GM12878 (cell line): ENCODE results near the gene COMMD3. TPM values are rescaled to one million over a fixed set of nuclear protein-coding genes. Genes with fewer than 3 reads are reported as not detected.

Experiments
- CEBPB ChIP-seq, 2 experiments: fragments of 150-350 bp in 1 of 2; IDR thresholded peaks; 2 replicates each; pipeline ENCODE4 v1.6.1; 2012 to 2014; ENCODE audit warnings: low read depth in 2 of 2, low read length in 2 of 2, borderline replicate concordance in 1 of 2, inconsistent platforms in 1 of 2
- EED ChIP-seq: sonication (generic); IDR thresholded peaks from 2 replicates; pipeline ENCODE4 v1.6.1; 2016; ENCODE audit warnings: antibody characterized with exemption, low read depth
- ELK1 ChIP-seq: IDR thresholded peaks from 2 replicates; pipeline ENCODE4 v1.6.1; 2012; ENCODE audit warnings: low read depth, low read length, improper control_type of control experiment
- FOXM1 ChIP-seq: IDR thresholded peaks from 2 replicates; pipeline ENCODE4 v1.6.1; 2012; ENCODE audit warnings: low read depth, mild to moderate bottlenecking, inconsistent platforms, low read length, moderate library complexity
- MXI1 ChIP-seq: fragments of 150-350 bp; IDR thresholded peaks from 2 replicates; pipeline ENCODE4 v1.6.1; 2011; ENCODE audit warnings: low read depth, mild to moderate bottlenecking, inconsistent platforms, low read length, improper control_type of control experiment
- NBN ChIP-seq: fragments of 450-650 bp; IDR thresholded peaks from 2 replicates; pipeline ENCODE4 v1.6.1; 2016
- NR2C2 ChIP-seq: IDR thresholded peaks from 2 replicates; pipeline ENCODE4 v1.6.1; 2011; ENCODE audit warnings: borderline replicate concordance, low read depth; ENCODE audit not compliant: control insufficient read depth, insufficient read length
- PAX5 ChIP-seq: IDR thresholded peaks from 2 replicates; pipeline ENCODE4 v1.6.1; 2011; ENCODE audit warnings: low read depth, low read length, borderline replicate concordance
- POLR2AphosphoS5 ChIP-seq: IDR thresholded peaks from 2 replicates; pipeline ENCODE4 v1.6.1; 2011; ENCODE audit warnings: mild to moderate bottlenecking, low read length, inconsistent platforms
- REST ChIP-seq: IDR thresholded peaks from 2 replicates; pipeline ENCODE4 v1.6.1; 2012; ENCODE audit warnings: mild to moderate bottlenecking, low read depth, low read length
- RUNX3 ChIP-seq: IDR thresholded peaks from 2 replicates; pipeline ENCODE4 v1.6.1; 2012; ENCODE audit warnings: low read length, inconsistent platforms
- SKIL ChIP-seq: fragments of 450-650 bp; IDR thresholded peaks from 2 replicates; pipeline ENCODE4 v1.6.1; 2017; ENCODE audit warnings: mild to moderate bottlenecking, low read depth, inconsistent platforms; ENCODE audit not compliant: poor library complexity, severe bottlenecking
- SMARCA5 ChIP-seq: fragments of 450-650 bp; IDR thresholded peaks from 2 replicates; pipeline ENCODE4 v1.6.1; 2017; ENCODE audit warnings: mild to moderate bottlenecking
- SUPT20H ChIP-seq: IDR thresholded peaks from 2 replicates; pipeline ENCODE4 v1.6.1; 2011; ENCODE audit warnings: low read depth, mild to moderate bottlenecking, low read length, moderate library complexity, borderline replicate concordance; ENCODE audit not compliant: control insufficient read depth
- ZNF217 ChIP-seq: fragments of 450-650 bp; IDR thresholded peaks from 2 replicates; pipeline ENCODE4 v1.6.1; 2017; ENCODE audit warnings: antibody characterized with exemption, mild to moderate bottlenecking
- ZNF384 ChIP-seq: IDR thresholded peaks from 2 replicates; pipeline ENCODE4 v1.6.1; 2012; ENCODE audit warnings: low read depth, mild to moderate bottlenecking, low read length, improper control_type of control experiment, borderline replicate concordance
- polyA plus RNA-seq, 11 experiments: library from polyadenylated mRNA; depleted of rRNA in 4 of 11; unstranded in 6 of 11; stranded (reverse) in 5 of 11; fragments of >200 nt; fragmentation: Nextera tagmentation in 4 of 11; fragmentation: Illumina TruSeq in 1 of 11; extraction: Ambion mirVana in 4 of 11; extraction: Trizol in 1 of 11; gene quantifications; 1 replicate in 1 of 11; 2 replicates in 10 of 11; pipeline versions ENCODE4 v1.2.1 to v1.2.3, GENCODE V29; 2011 to 2016; ENCODE audit warnings: inconsistent platforms in 2 of 11, missing spikeins in 2 of 11, low read depth in 1 of 11
- total RNA-seq, 4 experiments: library from RNA; depleted of rRNA in 3 of 4; stranded (reverse); fragments of >200 nt in 3 of 4; fragmentation: Illumina TruSeq in 1 of 4; extraction: Trizol in 1 of 4; gene quantifications; 2 replicates each; pipeline versions ENCODE4 v1.2.1 to v1.2.3, GENCODE V29; 2013 to 2021
- TF ChIP-seq, protein P1 (sequence below): fragments of 450-650 bp; formaldehyde crosslinking; IDR thresholded peaks from 2 replicates; pipeline ENCODE4 v1.5.0; 2022; ENCODE audit warnings: mild to moderate bottlenecking, missing genetic modification characterization
- TF ChIP-seq, protein P2 (sequence below): IDR thresholded peaks from 2 replicates; pipeline ENCODE4 v1.6.1; 2012; ENCODE audit warnings: low read length, inconsistent platforms

Gene COMMD3
- total and polyA plus RNA-seq, 10 of the 15 experiments (the other 5 are each of a cell fraction or from before 2014, with no cell fraction given) = 64.5 to 248 (median 84.4) TPM

GRCh38 chr10:22315455-22316285, 518 bp upstream of the COMMD3 start (continued):
- TF ChIP-seq, protein P1, sequence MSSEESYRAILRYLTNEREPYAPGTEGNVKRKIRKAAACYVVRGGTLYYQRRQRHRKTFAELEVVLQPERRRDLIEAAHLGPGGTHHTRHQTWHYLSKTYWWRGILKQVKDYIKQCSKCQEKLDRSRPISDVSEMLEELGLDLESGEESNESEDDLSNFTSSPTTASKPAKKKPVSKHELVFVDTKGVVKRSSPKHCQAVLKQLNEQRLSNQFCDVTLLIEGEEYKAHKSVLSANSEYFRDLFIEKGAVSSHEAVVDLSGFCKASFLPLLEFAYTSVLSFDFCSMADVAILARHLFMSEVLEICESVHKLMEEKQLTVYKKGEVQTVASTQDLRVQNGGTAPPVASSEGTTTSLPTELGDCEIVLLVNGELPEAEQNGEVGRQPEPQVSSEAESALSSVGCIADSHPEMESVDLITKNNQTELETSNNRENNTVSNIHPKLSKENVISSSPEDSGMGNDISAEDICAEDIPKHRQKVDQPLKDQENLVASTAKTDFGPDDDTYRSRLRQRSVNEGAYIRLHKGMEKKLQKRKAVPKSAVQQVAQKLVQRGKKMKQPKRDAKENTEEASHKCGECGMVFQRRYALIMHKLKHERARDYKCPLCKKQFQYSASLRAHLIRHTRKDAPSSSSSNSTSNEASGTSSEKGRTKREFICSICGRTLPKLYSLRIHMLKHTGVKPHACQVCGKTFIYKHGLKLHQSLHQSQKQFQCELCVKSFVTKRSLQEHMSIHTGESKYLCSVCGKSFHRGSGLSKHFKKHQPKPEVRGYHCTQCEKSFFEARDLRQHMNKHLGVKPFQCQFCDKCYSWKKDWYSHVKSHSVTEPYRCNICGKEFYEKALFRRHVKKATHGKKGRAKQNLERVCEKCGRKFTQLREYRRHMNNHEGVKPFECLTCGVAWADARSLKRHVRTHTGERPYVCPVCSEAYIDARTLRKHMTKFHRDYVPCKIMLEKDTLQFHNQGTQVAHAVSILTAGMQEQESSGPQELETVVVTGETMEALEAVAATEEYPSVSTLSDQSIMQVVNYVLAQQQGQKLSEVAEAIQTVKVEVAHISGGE (CRISPR knock-in tag) = no peak
- TF ChIP-seq SUPT20H (no peak), ZNF217 (no peak), ELK1 (no peak), CEBPB (IDR thresholded peaks at IDR 0.05; ENCODE audit: borderline replicate concordance in 1 of 2, low read depth in 2 of 2, low read length in 2 of 2) (no peak), PAX5 (no peak), ZNF384 (no peak), SMARCA5 (no peak), EED (no peak), NR2C2 (no peak), REST (no peak), NBN (peak; percentile 9), POLR2AphosphoS5 (no peak), FOXM1 (no peak), SKIL (no peak), RUNX3 (peak; percentile 41; the same call in 1 of the 2 replicates), MXI1 (no peak; the same call in 1 of the 2 replicates)
- TF ChIP-seq, protein P2, sequence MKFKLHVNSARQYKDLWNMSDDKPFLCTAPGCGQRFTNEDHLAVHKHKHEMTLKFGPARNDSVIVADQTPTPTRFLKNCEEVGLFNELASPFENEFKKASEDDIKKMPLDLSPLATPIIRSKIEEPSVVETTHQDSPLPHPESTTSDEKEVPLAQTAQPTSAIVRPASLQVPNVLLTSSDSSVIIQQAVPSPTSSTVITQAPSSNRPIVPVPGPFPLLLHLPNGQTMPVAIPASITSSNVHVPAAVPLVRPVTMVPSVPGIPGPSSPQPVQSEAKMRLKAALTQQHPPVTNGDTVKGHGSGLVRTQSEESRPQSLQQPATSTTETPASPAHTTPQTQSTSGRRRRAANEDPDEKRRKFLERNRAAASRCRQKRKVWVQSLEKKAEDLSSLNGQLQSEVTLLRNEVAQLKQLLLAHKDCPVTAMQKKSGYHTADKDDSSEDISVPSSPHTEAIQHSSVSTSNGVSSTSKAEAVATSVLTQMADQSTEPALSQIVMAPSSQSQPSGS = no peak
